HG03280 (cell line): ENCODE measurements around the gene NEK2.

Experiments
- ATAC-seq: cut with Tn5 transposase; IDR thresholded peaks from one replicate; pipeline ENCODE4 v1.9.1; 2021; ENCODE audit warnings: mild to moderate bottlenecking, moderate library complexity; ENCODE audit not compliant: unreplicated experiment

NEK2 gene

GRCh38 chr1:211612786-211613107 lies 62.7 kb downstream of the NEK2 start:
- no peak for ATAC-seq
